GM21447 (cell line): ENCODE results near the gene CTU2.
"Not testable (repeated sequence)": the region's sequence is repeated elsewhere in the genome, so short reads cannot be mapped to it uniquely, and the experiment has no call there.

Experiments
- ATAC-seq: cut with Tn5 transposase; IDR thresholded peaks from one replicate; pipeline ENCODE4 v1.9.1; 2021; ENCODE audit not compliant: unreplicated experiment

The CTU2 gene

DNA sequence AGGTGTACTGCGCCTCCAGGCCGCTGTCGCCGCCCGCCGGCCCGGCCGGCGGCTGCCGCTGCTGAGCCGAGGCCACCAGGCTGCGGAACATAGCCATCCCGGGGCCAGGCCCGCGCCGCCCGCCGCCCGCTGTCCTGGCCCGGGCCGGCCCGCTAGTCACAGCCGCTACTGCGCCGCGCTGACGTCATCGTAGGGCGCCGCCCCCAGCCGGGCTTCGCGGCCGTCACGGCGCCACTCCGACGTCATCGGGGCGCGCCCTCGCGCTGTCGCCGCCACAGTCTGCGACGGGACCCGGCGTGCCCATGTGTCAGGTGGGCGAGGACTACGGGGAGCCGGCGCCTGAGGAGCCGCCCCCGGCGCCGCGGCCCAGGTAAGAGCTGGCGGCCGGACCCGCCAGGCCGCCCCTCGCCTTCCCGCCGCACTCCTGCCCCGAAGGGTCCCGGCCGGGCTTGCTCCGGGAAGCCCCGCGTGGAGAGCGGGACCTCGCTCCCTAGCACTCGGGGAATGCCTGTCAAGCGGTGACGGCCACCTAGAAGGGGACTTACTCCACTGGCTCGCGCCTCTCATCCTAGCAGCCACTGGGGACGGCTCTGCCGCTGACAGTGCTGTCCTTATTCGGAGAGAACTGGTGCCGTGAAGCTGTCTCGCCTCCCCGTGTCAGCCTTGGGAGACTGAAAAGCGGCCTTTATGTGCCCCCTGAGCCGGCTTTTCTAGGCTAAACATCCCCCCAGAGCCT lies at the start of gene CTU2, which contains the start of gene RNF166:
Gene CTU2, plus strand, starts transcription at position 275 of the 736 bp plus-strand sequence. Its CDS starts 28 bp downstream, at position 303.
Gene RNF166, minus strand, starts transcription at position 180 of the 736 bp plus-strand sequence. Its CDS starts 83 bp downstream, at position 97.
- ATAC-seq, result peak; percentile 31

DNA sequence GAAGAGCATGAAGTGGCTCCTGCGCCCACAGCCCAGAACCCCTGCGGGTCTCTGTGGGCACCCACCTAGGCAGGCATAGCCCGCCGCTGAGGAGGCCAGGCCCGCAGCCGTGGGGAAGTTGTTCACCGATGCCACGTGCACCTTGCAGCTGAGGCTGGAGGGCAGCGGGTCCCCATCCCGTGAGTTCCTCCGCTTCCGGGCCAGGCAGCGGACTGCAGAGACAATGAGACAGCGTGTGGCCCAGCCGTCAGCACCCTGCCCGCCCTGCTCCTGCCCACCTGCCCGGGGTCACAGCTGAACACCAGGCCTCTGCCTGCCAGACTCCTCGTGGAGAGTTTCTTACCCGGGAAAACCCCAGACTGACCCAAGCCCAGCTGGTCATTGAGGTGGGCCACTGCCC lies 48.9 kb upstream of the CTU2 start:
- ATAC-seq, result no peak

DNA sequence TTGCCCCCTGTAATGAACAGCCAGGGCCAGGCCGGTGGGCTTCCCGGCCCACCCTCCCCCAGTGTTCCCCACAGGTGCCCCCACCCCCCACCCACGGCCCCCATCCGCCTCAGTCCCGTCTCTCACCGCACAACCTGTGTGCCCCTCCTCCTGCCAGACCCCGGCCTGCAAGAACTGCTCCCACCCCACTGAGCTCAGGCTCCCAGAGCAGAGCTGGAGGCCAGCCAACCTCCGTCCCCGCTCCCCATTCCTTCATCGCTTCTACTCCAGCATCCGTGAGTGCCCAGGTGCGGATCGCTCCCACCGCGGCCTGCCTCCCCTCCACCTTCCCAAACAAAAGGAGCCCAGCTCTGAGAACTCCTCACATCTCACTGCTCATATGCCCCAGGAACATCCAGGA lies 47.6 kb upstream of the CTU2 start:
- no peak for ATAC-seq

DNA sequence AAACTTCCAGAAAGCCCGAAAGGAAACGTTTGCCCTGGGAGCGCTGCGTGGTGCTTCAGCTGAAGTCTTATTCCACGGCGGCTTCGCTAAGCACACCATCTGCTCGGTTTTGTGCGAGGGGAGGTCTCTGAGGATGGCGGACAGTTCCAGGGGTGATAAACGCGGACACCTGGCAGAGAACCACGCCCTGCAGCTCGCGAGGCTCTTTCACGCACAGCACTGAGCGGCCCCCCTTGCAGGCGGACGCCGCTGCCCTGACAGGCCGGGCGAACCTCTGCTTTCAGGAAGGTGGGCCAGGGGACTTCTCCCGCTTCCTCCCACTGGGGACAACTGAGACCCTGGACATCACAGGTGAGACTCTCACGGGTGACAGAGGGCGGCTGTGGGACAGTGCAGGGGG lies 47.1 kb upstream of the CTU2 start:
- no peak for ATAC-seq

DNA sequence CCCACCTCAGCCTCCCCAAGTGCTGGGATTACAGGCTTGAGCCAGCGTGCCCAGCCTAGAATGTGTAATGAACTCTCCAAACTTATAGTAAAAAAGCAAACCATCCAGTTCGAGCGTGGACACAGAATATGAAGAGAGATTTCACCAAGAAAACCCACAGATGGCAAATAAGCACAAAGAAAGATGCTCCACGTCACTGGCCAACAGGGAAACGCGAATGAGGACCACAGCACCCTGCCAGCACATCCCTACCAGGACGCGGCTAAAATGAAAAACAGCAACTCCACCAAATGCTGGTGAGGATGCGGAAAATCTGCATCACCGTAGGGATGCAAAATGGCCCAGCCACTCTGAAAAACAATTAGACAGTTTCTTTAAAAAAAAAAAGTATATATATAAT lies 44.8 kb upstream of the CTU2 start:
- no peak for ATAC-seq

DNA sequence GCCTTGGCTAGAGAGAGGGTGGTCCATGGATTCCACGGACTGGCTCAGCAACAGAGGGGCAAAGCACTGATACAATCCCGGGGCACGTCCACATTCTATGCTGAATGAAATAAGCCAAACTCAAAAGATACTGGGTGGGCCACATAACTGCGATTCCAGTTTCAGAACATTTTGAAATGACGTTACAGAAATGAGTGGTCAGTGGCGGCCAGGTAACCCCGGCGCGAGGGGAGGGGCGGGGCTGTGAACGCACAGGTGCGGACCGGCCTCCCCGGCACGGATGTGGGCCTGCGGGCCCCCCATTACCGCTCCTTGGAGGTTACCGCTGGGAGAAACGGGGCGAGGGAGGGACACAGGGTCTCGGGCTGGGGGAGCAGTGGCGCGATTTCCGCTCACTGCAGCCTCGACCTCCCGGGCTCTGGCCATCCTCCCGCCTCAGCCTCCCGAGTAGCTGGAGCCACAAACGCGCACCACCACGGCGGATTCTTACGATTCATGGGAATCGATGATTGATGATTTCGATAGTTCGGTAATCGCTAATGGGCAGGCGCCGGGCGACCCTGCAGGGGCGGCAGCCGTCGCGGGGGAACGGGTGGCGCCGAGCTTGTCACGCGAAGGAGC lies 44.0 kb upstream of the CTU2 start:
- ATAC-seq, result peak; percentile 15

DNA sequence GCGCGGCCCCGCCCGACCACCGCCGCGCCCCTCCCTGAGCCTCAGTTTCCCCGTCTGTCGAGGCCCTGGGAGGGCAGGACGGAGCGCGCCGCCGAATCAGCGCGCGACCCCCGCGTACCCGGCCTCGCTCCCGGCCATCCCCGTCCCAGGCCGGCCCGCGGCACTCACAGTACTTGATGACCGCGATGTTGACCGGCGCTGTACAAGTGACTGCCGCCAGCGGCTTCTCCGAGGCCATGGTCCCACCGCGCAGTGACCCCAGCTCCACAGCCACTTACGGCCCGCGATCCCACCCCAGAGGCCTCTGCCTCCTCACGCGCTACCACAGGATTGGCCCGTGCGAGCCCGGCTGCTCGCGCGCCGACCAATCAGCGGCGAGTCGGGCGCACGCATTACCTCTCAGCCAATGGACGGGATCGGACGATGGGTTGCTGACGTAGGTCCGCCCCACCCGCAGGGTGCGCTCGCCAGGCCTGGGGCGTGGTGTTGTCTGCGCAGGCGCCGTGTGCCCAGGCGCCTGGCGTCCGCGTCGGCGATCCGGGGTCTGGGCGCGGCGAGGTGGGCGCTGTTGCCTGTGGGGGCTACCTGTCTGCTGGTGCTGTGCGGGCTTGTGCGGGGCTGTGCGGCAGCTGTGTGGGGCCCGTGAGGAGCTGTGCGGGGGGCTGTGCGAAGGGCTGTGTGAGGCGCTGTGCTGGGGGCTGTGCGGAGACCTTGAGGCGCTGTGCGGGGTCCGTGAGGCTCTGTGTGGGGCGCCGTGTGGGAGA lies 43.3 kb upstream of the CTU2 start, which contains the start of gene MVD:
Gene MVD, minus strand, starts transcription at position 249 of the 764 bp plus-strand sequence. Its CDS starts 11 bp downstream, at position 238.
- peak; percentile 88 for ATAC-seq

DNA sequence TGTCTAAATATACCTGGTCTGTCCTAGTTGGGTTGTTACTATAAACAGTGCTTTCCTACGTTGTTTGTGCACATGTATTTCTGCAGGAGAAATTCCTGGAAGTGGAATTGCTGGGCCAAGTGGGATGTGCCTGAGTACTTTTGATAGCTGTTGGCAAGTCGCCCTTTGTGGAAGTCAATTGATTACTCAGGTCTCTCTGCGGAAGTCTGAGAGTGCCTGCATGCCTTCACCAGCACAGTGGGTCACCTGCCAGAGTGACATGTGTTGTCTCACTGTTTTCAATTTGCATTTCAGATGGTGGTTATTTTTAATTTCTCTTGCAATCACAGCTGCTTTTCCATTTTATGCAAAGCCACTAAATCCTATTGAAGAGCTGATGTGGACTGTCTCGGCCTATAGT lies 41.2 kb upstream of the CTU2 start:
- no peak for ATAC-seq

DNA sequence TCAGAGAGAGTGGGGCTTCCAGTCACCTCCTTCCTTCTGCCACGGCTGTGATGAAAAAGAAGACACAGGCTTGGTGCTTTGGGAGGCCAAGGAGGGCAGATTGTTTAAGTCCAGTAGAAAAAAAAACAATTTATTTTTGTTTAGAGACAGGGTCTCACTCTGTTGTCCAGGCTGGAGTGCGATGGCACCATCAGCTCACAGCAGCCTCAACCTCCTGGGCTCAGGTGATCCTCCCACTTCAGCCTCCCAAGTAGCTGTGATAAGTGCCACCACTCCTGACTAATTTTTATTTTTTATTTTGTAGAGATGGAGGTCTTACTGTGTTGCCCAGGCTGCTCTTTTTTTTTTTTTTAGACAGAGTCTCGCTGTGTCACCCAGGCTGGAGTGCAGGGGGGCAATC lies 40.7 kb upstream of the CTU2 start:
- no peak for ATAC-seq

DNA sequence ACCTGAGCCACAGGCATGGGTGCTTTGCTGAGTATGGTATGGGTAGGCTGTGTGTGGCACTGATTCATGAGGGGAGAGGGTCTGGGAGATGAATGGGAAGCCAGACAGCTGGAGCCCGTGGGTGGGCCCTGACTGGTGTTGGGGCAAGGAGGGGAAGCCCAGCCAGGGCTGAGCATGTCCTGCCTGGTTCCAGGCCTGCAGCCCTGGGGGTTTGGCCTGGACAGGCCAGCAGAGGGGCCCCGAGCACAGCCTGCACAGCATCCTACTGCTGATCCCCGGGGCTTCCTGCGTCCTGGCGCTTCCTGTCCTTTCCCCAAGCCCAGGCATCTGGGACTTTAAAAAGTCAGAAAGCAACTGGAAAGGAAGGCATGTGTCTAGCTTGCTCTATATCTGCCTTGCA lies 38.8 kb upstream of the CTU2 start:
- ATAC-seq, result no peak

DNA sequence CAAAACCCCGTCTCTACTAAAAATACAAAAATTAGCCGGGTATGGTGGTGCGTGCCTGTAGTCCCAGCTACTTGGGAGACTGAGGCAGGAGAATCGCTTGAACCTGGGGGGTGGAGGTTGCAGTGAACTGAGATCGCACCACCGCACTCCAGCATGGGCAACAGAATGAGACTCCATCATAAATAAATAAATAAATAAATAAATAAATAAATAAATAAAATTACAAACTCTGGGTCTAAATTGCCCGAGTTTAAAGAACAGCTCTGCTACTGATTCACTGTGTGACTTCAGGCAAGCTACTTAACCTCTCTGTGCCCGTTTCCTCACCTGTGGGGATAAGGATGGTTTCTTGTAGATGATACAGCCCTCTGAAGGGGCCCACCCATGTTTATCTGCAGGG lies 36.8 kb upstream of the CTU2 start:
- not testable (repeated sequence) for ATAC-seq

DNA sequence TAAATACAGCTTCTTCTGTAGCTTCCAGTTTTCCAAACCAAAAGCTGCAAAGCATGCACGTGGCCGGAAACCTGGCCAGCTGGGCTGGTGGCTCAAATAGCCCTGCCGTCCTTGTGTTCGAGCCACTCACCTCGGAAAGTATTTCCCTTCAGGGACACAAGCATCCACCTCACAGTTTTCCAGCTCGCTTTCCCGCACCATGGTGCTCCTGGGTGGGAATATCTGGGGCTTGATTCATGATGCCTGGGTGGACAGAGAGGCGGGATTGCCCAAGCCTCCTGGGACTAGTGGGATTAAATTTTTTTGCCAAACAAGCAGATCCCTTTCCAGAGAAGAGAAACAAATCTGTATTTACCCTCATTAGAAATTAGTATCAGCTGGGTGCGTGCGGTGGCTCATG lies 36.3 kb upstream of the CTU2 start:
- ATAC-seq, result no peak

DNA sequence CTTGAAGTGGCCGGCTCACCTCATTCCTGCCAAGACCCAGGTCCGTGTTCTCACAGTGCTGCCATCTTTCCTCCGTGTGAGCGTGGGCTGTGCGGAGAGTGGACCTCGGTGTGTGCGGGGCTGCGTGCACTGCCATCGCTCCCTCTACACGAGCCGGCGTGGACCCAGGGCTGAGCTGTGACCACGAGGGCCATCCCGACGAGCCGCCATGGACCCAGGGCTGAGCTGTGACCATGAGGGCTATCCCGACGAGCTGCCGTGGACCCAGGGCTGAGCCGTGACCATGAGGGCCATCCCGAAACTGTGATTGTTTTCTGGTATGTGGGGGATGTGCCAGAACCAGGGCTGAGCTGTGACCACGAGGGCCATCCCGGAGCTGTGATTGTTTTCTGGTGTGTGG lies 34.5 kb upstream of the CTU2 start:
- ATAC-seq, result no peak

DNA sequence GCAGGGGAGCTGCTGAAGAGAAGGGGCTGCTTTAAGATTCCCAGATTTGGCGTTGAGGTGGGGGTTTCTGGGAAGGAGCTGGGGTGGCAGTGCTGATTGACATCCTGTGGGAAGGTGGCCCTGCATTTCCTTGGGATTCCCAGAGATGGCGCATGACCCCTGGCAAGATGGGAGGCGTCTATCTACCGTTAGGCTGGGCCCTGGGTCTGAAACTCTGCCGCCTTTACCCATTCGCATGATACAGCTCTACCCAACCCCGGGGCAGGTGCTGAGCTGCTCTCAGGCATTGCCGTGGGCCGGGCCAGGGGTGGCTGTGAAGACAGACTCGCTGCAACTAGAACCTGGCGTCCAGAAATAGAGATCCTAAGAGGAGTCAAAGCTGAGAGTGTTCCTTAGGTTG lies 33.5 kb upstream of the CTU2 start:
- ATAC-seq, result no peak

DNA sequence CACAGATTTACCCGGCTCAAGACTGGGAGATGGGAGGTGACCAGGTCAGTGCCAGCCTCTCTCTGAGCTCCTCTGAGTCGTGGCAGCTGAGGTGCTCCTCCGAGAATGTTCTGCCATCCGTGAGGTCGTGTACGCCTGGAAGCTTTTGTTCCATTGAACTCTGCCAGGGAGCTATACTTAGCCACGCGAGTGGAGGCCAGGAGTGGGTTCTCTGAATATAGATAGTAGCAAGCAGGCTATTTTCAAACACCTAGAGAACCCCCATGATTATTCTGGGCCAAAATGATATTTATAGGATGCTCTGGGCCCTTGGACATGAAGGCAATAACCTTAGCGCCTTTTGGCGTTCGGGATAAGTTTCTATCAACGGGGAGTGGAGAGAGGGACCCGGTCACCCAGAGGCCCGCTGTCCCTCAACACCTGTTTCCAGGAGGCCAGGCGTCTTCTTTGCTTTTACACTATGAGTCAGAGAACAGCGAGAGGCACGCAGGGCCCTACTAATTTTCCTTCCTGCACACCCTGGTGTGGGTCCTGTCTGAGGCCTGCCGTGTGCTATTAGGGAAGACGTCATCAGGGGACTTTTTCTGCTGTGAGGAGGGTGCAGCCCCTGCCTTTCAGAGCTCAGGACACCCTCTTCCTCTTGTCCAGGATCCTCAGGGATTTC lies 32.5 kb upstream of the CTU2 start:
- no peak for ATAC-seq

DNA sequence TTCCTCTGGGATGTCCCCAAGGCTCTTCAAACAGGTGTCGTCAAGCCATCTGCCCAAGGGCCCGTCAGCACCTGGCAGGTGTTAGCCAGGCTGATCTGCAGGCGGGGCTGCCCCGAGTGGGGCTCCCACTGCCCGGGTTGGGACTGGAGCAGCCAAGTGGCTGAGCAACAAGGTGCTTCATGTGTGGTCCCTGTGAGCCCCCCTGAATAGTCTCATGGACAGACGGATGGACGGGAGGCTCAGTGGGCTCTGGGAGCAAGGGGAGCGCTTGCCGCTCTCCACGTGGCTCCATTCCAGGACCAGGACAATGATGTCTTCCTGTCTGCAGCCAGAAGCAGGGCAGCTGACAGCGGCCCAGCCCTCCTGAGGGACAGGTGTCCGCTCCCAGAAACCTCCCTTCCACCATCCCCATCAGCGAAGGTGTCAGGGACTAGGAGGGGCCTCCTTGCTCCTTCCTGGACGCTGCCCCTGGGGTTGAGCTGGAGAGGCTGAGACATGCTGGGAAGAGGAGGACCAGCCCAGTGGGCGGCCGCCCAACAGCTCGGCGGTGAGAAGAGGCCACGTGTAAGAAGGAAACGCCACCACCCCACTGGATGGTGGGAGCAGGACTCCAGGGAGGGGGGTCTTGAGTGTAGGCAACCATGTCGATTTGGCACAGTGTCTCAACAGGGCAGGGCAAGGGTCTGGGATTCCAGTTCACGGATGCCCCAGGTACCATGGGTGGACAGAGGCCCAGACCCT lies 29.6 kb upstream of the CTU2 start:
- no peak for ATAC-seq

DNA sequence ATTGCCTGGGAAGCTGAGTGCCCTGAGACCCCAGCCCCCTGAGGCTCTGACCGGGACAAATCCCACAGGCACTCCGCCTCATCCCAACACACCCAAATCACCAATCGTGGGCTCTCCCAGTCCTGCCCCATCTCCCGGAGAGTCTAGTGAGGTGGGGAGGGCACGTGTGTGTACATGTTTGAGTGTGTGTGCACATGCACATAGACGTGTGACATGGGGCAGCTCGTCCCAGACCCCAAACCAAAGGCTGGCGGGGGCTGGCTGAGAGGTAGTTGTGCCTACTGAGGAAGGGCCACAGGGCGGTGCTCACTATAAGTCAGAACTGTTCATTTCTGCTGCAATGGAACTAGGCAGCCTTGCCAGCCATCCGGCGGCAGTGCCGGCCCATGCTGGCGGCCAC lies 28.6 kb upstream of the CTU2 start:
- ATAC-seq, result no peak

DNA sequence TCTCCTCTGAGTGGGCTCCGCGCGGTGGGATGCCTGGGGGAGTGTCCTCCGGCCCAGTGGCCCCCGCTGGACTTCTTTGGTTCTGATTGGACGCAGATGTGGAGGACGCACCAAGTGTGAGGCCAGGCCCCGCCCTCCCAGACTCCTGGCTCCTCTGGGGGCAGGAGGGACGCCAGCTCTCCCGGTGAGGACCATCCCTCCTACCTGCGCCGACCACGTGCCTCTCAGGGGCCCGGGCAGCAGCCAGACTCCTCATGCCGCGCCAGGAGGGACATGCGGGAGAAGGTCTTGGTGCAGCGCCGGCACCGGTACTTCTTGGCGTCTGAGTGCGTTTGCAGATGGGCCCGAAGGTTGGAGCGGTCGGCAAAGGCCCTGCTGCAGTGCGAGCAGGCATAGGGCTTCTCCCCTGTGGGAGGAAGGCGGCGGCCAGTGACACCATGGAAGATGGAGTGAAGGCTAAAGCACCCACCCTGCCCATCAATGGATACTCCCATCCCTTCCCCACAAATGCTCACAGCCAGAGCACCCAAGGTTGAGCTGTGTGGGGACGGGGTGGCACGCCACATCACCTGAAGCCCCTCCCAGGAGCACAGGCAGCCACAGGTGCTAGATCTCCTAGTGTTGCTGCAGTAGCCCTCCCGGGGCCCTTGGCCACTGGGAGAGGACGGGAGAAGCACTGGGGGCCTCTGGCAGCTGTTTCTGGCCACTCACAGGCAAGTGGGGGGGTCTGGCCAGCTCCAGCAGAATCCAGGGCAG lies 27.9 kb upstream of the CTU2 start:
- no peak for ATAC-seq

DNA sequence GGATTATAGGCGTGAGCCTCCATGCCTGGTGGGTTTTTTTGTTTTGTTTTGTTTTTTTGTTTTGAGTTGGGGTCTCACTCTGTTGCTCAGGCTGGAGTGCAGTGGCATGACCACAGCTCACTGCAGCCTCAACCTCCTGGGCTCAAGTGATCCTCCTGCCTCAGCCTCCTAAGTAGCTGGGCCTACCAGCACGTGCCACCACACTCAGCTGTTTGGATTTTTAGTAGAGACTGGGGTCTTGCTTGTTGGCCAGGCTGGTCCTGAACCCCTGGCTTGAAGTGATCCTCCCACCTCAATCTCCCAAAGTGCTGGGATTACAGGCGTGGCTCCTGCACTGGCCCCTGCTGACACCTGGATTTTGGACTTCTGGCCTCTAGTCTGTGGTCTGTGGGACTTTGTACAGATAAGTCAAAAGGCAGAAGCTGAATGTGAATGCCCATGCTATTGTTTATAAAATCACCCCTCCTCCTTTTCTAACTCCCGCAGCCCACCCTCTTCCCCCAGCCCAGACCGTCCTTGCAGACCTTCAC lies 25.7 kb upstream of the CTU2 start:
- ATAC-seq, result no peak
